HepG2 (cell line): ENCODE measurements around the gene NFXL1. TPM values are rescaled to one million over a fixed set of nuclear protein-coding genes. Genes with fewer than 3 reads are reported as not detected.
A peak's percentile ranks its signal among the peaks of the same experiment; 100 is the strongest.

Source experiments
- CBFB ChIP-seq: sonication (generic); formaldehyde crosslinking; IDR thresholded peaks from 2 replicates; pipeline ENCODE4 v1.4.0; 2020; ENCODE audit warnings: missing genetic modification reagents
- DNMT1 ChIP-seq: sonication (generic); formaldehyde crosslinking; IDR thresholded peaks from 2 replicates; pipeline ENCODE4 v1.5.1; 2020; ENCODE audit warnings: mild to moderate bottlenecking, missing genetic modification reagents
- FOSL1 ChIP-seq: sonication (generic); formaldehyde crosslinking; IDR thresholded peaks from 2 replicates; pipeline ENCODE4 v1.9.0; 2021; ENCODE audit warnings: missing genetic modification reagents, borderline replicate concordance
- FOXC1 ChIP-seq: sonication (generic); formaldehyde crosslinking; IDR thresholded peaks from 2 replicates; pipeline ENCODE4 v1.8.0; 2022; ENCODE audit warnings: mild to moderate bottlenecking, missing genetic modification reagents, borderline replicate concordance
- GABPA ChIP-seq, 2 experiments: IDR thresholded peaks; 2 replicates each; pipeline ENCODE4 v1.6.1; 2011 to 2016; ENCODE audit warnings: low read depth in 2 of 2, low read length in 1 of 2, missing biosample characterization in 1 of 2, missing genetic modification characterization in 1 of 2
- HNRNPK ChIP-seq: fragments of 200-400 bp; formaldehyde crosslinking; IDR thresholded peaks from 2 replicates; pipeline ENCODE4 v1.6.1; 2018; ENCODE audit warnings: low read length, low read depth, moderate library complexity, mild to moderate bottlenecking; ENCODE audit not compliant: poor library complexity, severe bottlenecking
- JUND ChIP-seq: sonication (generic); formaldehyde crosslinking; IDR thresholded peaks from 2 replicates; pipeline ENCODE4 v1.8.0; 2022; ENCODE audit warnings: mild to moderate bottlenecking, missing genetic modification reagents
- NCOA1 ChIP-seq: sonication (generic); formaldehyde crosslinking; IDR thresholded peaks from 2 replicates; pipeline ENCODE4 v1.9.0; 2021; ENCODE audit warnings: missing genetic modification reagents
- PHF8 ChIP-seq: sonication (generic); formaldehyde crosslinking; IDR thresholded peaks from 2 replicates; pipeline ENCODE4 v1.5.0; 2020; ENCODE audit warnings: missing genetic modification reagents
- ZNF547 ChIP-seq: sonication (generic); formaldehyde crosslinking; IDR thresholded peaks from 2 replicates; pipeline ENCODE4 v1.5.1; 2020; ENCODE audit warnings: mild to moderate bottlenecking, missing genetic modification reagents
- polyA plus RNA-seq, 8 experiments: library from polyadenylated mRNA; depleted of rRNA in 3 of 8; stranded (reverse) in 7 of 8; unstranded in 1 of 8; fragments of >200 nt; fragmentation: Illumina TruSeq in 4 of 8; extraction: Trizol in 4 of 8; gene quantifications; 2 replicates each; pipeline versions ENCODE4 v1.2.1 to v1.2.3, GENCODE V29; 2011 to 2016; ENCODE audit warnings: low read depth in 4 of 8, missing spikeins in 1 of 8, mixed read lengths in 1 of 8; ENCODE audit not compliant: insufficient read depth in 1 of 8
- total RNA-seq, 5 experiments: library from RNA; depleted of rRNA; stranded (reverse); fragments of >200 nt; fragmentation: Illumina TruSeq; extraction: Trizol; gene quantifications; 2 replicates each; pipeline ENCODE4 v1.2.3, GENCODE V29; 2016; ENCODE audit warnings: low read depth in 1 of 5
- TF ChIP-seq, protein P1 (sequence below): sonication (generic); formaldehyde crosslinking; IDR thresholded peaks from 2 replicates; pipeline ENCODE4 v1.4.0; 2020; ENCODE audit warnings: missing genetic modification reagents, borderline replicate concordance
- TF ChIP-seq, protein P2 (sequence below): IDR thresholded peaks from 2 replicates; pipeline ENCODE4 v1.6.1; 2012; ENCODE audit warnings: low read depth, low read length, improper control_type of control experiment
- TF ChIP-seq, protein P3 (sequence below): IDR thresholded peaks from 2 replicates; pipeline ENCODE4 v1.6.1; 2016; ENCODE audit warnings: low read depth, missing genetic modification reagents, missing compliant biosample characterization
- TF ChIP-seq, protein P4 (sequence below): sonication (generic); formaldehyde crosslinking; IDR thresholded peaks from 2 replicates; pipeline ENCODE4 v1.4.0; 2020; ENCODE audit warnings: low read depth, mild to moderate bottlenecking, missing genetic modification reagents
- TF ChIP-seq, protein P5 (sequence below): sonication (generic); formaldehyde crosslinking; IDR thresholded peaks from 2 replicates; pipeline ENCODE4 v1.8.0; 2022; ENCODE audit warnings: mild to moderate bottlenecking, missing genetic modification reagents

The NFXL1 gene
- total and polyA plus RNA-seq, 2 of the 13 experiments (the other 11 are each of a cell fraction or from before 2014, with no cell fraction given) = 12.0 to 18.6 TPM

DNA sequence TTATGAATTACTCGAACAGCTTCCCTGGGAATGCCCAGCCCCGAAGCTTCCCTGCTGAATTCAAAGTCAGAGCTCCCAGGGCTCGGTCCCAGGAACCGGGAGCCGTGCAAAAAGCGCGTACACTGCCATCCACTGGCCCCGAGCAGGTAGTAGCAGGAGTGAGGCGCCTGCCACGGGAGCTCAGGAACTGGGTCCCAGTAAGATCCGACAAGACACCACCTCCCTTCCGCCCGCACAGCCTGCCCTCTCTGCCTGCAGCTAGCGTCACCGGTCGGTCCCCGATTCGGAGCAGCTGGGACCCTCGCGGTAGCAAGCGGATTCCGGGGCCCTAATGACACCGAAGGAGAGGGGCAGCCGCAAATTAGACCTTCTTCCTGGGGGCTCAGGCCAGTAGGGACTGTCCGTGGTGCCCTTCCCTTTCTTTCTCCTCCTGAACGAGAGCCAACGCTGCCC is 77.7 kb downstream of the NFXL1 start (continued):
- TF ChIP-seq, protein P1, sequence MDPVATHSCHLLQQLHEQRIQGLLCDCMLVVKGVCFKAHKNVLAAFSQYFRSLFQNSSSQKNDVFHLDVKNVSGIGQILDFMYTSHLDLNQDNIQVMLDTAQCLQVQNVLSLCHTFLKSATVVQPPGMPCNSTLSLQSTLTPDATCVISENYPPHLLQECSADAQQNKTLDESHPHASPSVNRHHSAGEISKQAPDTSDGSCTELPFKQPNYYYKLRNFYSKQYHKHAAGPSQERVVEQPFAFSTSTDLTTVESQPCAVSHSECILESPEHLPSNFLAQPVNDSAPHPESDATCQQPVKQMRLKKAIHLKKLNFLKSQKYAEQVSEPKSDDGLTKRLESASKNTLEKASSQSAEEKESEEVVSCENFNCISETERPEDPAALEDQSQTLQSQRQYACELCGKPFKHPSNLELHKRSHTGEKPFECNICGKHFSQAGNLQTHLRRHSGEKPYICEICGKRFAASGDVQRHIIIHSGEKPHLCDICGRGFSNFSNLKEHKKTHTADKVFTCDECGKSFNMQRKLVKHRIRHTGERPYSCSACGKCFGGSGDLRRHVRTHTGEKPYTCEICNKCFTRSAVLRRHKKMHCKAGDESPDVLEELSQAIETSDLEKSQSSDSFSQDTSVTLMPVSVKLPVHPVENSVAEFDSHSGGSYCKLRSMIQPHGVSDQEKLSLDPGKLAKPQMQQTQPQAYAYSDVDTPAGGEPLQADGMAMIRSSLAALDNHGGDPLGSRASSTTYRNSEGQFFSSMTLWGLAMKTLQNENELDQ (CRISPR knock-in tag) = no peak
- TF ChIP-seq, protein P2, sequence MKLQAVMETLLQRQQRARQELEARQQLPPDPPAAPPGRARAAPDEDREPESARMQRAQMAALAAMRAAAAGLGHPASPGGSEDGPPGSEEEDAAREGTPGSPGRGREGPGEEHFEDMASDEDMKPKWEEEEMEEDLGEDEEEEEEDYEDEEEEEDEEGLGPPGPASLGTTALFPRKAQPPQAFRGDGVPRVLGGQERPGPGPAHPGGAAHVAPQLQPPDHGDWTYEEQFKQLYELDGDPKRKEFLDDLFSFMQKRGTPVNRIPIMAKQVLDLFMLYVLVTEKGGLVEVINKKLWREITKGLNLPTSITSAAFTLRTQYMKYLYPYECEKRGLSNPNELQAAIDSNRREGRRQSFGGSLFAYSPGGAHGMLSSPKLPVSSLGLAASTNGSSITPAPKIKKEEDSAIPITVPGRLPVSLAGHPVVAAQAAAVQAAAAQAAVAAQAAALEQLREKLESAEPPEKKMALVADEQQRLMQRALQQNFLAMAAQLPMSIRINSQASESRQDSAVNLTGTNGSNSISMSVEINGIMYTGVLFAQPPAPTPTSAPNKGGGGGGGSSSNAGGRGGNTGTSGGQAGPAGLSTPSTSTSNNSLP = no peak
- no peak for TF ChIP-seq ZNF547 (CRISPR knock-in tag)
- no peak for TF ChIP-seq JUND (CRISPR knock-in tag)
- 0 out of 2 replicates have a peak, but pooled peaks have one; percentile 18 for TF ChIP-seq GABPA (IDR thresholded peaks at IDR 0.05; ENCODE audit: low read depth, low read length)
- peak; percentile 20; the same call in 1 of the 2 replicates for TF ChIP-seq GABPA (CRISPR knock-in tag; IDR thresholded peaks at IDR 0.05; ENCODE audit: low read depth)
- no peak for TF ChIP-seq FOXC1 (CRISPR knock-in tag)
- TF ChIP-seq NCOA1 (CRISPR knock-in tag) = no peak
- TF ChIP-seq, protein P3, sequence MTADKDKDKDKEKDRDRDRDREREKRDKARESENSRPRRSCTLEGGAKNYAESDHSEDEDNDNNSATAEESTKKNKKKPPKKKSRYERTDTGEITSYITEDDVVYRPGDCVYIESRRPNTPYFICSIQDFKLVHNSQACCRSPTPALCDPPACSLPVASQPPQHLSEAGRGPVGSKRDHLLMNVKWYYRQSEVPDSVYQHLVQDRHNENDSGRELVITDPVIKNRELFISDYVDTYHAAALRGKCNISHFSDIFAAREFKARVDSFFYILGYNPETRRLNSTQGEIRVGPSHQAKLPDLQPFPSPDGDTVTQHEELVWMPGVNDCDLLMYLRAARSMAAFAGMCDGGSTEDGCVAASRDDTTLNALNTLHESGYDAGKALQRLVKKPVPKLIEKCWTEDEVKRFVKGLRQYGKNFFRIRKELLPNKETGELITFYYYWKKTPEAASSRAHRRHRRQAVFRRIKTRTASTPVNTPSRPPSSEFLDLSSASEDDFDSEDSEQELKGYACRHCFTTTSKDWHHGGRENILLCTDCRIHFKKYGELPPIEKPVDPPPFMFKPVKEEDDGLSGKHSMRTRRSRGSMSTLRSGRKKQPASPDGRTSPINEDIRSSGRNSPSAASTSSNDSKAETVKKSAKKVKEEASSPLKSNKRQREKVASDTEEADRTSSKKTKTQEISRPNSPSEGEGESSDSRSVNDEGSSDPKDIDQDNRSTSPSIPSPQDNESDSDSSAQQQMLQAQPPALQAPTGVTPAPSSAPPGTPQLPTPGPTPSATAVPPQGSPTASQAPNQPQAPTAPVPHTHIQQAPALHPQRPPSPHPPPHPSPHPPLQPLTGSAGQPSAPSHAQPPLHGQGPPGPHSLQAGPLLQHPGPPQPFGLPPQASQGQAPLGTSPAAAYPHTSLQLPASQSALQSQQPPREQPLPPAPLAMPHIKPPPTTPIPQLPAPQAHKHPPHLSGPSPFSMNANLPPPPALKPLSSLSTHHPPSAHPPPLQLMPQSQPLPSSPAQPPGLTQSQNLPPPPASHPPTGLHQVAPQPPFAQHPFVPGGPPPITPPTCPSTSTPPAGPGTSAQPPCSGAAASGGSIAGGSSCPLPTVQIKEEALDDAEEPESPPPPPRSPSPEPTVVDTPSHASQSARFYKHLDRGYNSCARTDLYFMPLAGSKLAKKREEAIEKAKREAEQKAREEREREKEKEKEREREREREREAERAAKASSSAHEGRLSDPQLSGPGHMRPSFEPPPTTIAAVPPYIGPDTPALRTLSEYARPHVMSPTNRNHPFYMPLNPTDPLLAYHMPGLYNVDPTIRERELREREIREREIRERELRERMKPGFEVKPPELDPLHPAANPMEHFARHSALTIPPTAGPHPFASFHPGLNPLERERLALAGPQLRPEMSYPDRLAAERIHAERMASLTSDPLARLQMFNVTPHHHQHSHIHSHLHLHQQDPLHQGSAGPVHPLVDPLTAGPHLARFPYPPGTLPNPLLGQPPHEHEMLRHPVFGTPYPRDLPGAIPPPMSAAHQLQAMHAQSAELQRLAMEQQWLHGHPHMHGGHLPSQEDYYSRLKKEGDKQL (CRISPR knock-in tag) = no peak
- TF ChIP-seq FOSL1 (CRISPR knock-in tag) = no peak
- TF ChIP-seq CBFB (CRISPR knock-in tag) = no peak
- TF ChIP-seq, protein P4, sequence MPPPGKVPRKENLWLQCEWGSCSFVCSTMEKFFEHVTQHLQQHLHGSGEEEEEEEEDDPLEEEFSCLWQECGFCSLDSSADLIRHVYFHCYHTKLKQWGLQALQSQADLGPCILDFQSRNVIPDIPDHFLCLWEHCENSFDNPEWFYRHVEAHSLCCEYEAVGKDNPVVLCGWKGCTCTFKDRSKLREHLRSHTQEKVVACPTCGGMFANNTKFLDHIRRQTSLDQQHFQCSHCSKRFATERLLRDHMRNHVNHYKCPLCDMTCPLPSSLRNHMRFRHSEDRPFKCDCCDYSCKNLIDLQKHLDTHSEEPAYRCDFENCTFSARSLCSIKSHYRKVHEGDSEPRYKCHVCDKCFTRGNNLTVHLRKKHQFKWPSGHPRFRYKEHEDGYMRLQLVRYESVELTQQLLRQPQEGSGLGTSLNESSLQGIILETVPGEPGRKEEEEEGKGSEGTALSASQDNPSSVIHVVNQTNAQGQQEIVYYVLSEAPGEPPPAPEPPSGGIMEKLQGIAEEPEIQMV (CRISPR knock-in tag) = no peak
- TF ChIP-seq DNMT1 (CRISPR knock-in tag) = no peak
- TF ChIP-seq HNRNPK = no peak
- no peak for TF ChIP-seq PHF8
- TF ChIP-seq, protein P5, sequence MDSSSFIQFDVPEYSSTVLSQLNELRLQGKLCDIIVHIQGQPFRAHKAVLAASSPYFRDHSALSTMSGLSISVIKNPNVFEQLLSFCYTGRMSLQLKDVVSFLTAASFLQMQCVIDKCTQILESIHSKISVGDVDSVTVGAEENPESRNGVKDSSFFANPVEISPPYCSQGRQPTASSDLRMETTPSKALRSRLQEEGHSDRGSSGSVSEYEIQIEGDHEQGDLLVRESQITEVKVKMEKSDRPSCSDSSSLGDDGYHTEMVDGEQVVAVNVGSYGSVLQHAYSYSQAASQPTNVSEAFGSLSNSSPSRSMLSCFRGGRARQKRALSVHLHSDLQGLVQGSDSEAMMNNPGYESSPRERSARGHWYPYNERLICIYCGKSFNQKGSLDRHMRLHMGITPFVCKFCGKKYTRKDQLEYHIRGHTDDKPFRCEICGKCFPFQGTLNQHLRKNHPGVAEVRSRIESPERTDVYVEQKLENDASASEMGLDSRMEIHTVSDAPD = 0 out of 2 replicates have a peak, but pooled peaks have one; percentile 49
